ENCODE data around the gene TMEM167B. TPM values are rescaled to one million over a fixed set of nuclear protein-coding genes. Genes with fewer than 3 reads are reported as not detected.

TMEM167B gene
- total and polyA plus RNA-seq, 9 donors = 18.2 to 58.0 (median 41.9) TPM

DNA sequence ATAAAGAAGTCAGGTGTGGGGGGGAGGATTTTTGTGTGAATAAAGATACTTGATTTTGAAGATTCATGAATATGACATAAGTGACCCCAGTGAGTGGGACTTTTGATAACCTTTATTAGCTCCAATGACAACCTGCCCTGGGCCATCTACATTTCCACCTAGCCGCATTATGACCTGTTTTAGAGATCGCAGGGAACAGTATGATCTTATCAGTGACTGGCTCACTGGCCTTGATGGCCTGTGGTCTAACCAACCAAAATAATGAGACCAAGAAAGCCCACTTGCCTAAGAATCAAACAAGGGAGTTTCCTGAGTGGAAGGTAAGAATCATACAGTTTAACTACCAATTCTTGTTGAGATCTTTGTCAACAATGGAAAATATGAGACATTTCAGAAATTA, 25.1 kb downstream of the TMEM167B start:
- no peaks in the 10 kb centered on the region for H3K36me3 ChIP-seq
- H3K27ac ChIP-seq = no peak overlapping the region
- 86 to 93% (median 91%) methylated on average over 2 of the region's 2 CpGs for WGBS, 3 donors
- H3K4me1 ChIP-seq (ENCODE audit: insufficient read depth) = peaks cover 5% of the 10 kb centered on the region
- intact Hi-C loops (cut with DNase I) = loop anchor here in 2 of 4 donors (10.0 kb wide), 3 partner anchors 91 to 151 kb away; partner anchors contain the start of gene CLCC1 (in 1 of the 2)
- TF ChIP-seq POLR2A (IDR thresholded peaks at IDR 0.05) (no peak), EP300 (IDR thresholded peaks at IDR 0.05) (no peak)
- TF ChIP-seq, protein P1, sequence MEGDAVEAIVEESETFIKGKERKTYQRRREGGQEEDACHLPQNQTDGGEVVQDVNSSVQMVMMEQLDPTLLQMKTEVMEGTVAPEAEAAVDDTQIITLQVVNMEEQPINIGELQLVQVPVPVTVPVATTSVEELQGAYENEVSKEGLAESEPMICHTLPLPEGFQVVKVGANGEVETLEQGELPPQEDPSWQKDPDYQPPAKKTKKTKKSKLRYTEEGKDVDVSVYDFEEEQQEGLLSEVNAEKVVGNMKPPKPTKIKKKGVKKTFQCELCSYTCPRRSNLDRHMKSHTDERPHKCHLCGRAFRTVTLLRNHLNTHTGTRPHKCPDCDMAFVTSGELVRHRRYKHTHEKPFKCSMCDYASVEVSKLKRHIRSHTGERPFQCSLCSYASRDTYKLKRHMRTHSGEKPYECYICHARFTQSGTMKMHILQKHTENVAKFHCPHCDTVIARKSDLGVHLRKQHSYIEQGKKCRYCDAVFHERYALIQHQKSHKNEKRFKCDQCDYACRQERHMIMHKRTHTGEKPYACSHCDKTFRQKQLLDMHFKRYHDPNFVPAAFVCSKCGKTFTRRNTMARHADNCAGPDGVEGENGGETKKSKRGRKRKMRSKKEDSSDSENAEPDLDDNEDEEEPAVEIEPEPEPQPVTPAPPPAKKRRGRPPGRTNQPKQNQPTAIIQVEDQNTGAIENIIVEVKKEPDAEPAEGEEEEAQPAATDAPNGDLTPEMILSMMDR (IDR thresholded peaks at IDR 0.05) = no peak
- no peaks in the 10 kb centered on the region for H3K27me3 ChIP-seq
- no peaks in the 10 kb centered on the region for H3K9me3 ChIP-seq
- DNase-seq = no peak
- H3K4me3 ChIP-seq = no peak overlapping the region

GRCh38 chr1:109116286-109116685, 25.7 kb downstream of the TMEM167B start:
- TF ChIP-seq EP300 (IDR thresholded peaks at IDR 0.05) (no peak), POLR2A (IDR thresholded peaks at IDR 0.05) (no peak)
- TF ChIP-seq, protein P1 (IDR thresholded peaks at IDR 0.05) = no peak
- 53 to 81% (median 54%) methylated on average over 1 of the region's 1 CpG for WGBS, 3 donors
- intact Hi-C loops (cut with DNase I) = loop anchor here in 2 of 4 donors (10.0 kb wide), 3 partner anchors 91 to 151 kb away; partner anchors contain the start of gene CLCC1 (in 1 of the 2)

GRCh38 chr1:109118089-109118488, 27.5 kb downstream of the TMEM167B start:
- H3K9me3 ChIP-seq = no peaks in the 10 kb centered on the region
- no peak for DNase-seq

More at GRCh38 chr1:109116286-109116685, 25.7 kb downstream of the TMEM167B start:
- Histone ChIP-seq H3K4me1 (ENCODE audit: insufficient read depth) (peaks cover 5% of the 10 kb centered on the region), H3K27me3 (no peaks in the 10 kb centered on the region), H3K4me3 (no peak overlapping the region), H3K36me3 (no peaks in the 10 kb centered on the region), H3K9me3 (no peaks in the 10 kb centered on the region), H3K27ac (no peak overlapping the region)
- DNase-seq = no peak

DNA sequence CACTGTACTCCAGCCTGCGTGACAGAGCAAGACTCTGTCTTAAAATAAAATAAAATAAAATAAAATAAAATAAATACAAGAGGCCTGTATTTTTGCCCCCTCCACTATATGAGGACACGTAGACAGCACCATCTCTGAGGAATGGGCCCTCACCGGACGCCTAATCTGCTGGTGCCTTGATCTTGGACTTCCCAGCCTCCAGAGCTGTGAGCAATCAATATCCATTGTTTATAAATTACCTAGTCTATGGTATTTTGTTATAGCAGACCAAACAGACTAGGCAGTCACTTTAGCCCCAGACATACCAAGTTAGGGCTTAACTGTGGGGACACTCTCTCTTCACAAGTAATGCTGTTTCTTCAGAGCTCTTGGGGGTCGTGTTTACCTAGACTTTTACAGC, 29.8 kb downstream of the TMEM167B start:
- WGBS, 3 donors = 92 to 95% (median 94%) methylated on average over 5 of the region's 5 CpGs
- H3K27me3 ChIP-seq = no peaks in the 10 kb centered on the region
- intact Hi-C loops (cut with DNase I) = no loop called here

More at GRCh38 chr1:109118089-109118488, 27.5 kb downstream of the TMEM167B start:
- H3K4me3 ChIP-seq = no peak overlapping the region
- no peaks in the 10 kb centered on the region for H3K36me3 ChIP-seq
- H3K27me3 ChIP-seq = no peaks in the 10 kb centered on the region
- H3K4me1 ChIP-seq (ENCODE audit: insufficient read depth) = peaks cover 2% of the 10 kb centered on the region
- WGBS, 3 donors = 81 to 88% (median 83%) methylated on average over 3 of the region's 3 CpGs
- intact Hi-C loops (cut with DNase I) = loop anchor here in 2 of 4 donors (10.0 kb wide), 3 partner anchors 93 to 153 kb away; partner anchors contain the start of gene CLCC1 (in 1 of the 2)
- no peak overlapping the region for H3K27ac ChIP-seq
- TF ChIP-seq, protein P1 (IDR thresholded peaks at IDR 0.05) = no peak
- TF ChIP-seq POLR2A (IDR thresholded peaks at IDR 0.05) = no peak
- TF ChIP-seq EP300 (IDR thresholded peaks at IDR 0.05) = no peak

More for the DNA sequence above, 29.8 kb downstream of the TMEM167B start:
- no peak for DNase-seq
- TF ChIP-seq EP300 (IDR thresholded peaks at IDR 0.05) = no peak
- TF ChIP-seq, protein P1 (IDR thresholded peaks at IDR 0.05) = no peak
- TF ChIP-seq POLR2A (IDR thresholded peaks at IDR 0.05) = no peak
- H3K9me3 ChIP-seq = no peaks in the 10 kb centered on the region
- H3K4me3 ChIP-seq = no peak overlapping the region
- no peaks in the 10 kb centered on the region for H3K4me1 ChIP-seq (ENCODE audit: insufficient read depth)
- no peaks in the 10 kb centered on the region for H3K36me3 ChIP-seq
- H3K27ac ChIP-seq = no peak overlapping the region
